ENCODE data around the gene PXDN. TPM values are rescaled to one million over a fixed set of nuclear protein-coding genes. Genes with fewer than 3 reads are reported as not detected.

Gene PXDN
- total and polyA plus RNA-seq, 8 donors, result 2.0 to 21.1 (median 4.2) TPM

- peaks cover 0 to 2% (median 0%) of the 10 kb centered on the region in 3 donors for H3K4me1 ChIP-seq
- TF ChIP-seq CTCF (IDR thresholded peaks at IDR 0.05), result no peak
- peak in 1 of 4 donors; percentile 25 for ATAC-seq
- intact Hi-C loops (cut with DNase I), result no loop called here
- no peaks in the 10 kb centered on the region for H3K27me3 ChIP-seq
- H3K27ac ChIP-seq, result no peak overlapping the region
- FAIRE-seq, result no peak
- no peaks in the 10 kb centered on the region for H3K9me3 ChIP-seq
- H3K36me3 ChIP-seq, result no peaks in the 10 kb centered on the region
- DNase-seq, result no peak
- H3K4me3 ChIP-seq, result no peak overlapping the region
- WGBS, 2 donors, result 46 to 54% methylated on average over 10 of the region's 10 CpGs
These were observed 12.1 kb downstream of the PXDN start for GRCh38 chr2:1731963-1732768.

- H3K9me3 ChIP-seq, result no peaks in the 10 kb centered on the region
- 74 to 78% methylated on average over 8 of the region's 8 CpGs for WGBS, 2 donors
- intact Hi-C loops (cut with DNase I), result no loop called here
- H3K27me3 ChIP-seq, result no peaks in the 10 kb centered on the region
- H3K4me1 ChIP-seq, result peaks cover 0 to 2% (median 0%) of the 10 kb centered on the region in 3 donors
- no peak for TF ChIP-seq CTCF (IDR thresholded peaks at IDR 0.05)
- no peaks in the 10 kb centered on the region for H3K36me3 ChIP-seq
- ATAC-seq (no peak), FAIRE-seq (no peak), DNase-seq (no peak)
- H3K4me3 ChIP-seq, result no peak overlapping the region
- no peak overlapping the region for H3K27ac ChIP-seq
These were observed 12.8 kb downstream of the PXDN start for GRCh38 chr2:1731447-1731962.

DNA sequence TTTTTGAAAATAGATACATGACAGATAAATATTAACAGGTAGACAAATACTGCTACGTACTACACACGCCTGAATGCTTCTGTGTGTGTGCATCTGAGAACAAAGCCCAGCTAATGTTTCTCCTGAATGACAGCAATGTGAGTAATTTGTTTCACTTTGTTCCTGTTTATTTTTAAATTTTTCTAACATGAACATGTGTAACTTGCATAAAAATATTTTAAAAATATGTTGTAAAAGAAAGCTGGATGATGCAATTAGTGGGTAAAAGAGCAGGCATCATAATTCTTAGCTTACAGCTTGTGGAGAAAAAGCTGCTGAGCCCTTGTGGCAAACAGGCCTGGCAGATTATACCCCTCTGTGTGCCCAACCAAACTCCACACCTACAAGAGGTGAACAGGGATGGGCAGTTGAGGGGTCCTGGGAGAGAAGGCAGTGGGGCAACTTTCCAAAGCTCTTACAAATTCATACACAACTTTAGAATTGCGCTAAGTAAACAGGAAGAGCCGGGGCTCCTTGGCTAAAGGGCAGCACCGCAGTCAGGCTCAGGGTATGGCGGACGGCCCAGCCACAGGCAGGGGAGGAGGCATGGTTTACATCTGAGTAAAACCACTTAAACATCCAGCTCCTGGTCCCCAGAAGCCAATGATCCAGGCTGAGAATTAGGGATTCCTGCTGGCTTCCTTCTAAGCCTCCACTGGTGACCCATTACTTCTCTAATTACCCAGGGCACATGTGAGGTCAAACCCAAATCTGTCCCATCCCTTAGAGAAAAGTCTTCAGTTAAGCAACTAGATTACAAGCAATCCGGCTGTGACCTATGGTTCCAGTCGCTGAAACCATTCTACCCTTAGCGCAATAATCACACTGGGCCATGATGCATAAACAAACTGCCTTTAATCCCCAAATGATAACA, 14.0 kb downstream of the PXDN start:
- FAIRE-seq (no peak), ATAC-seq (peak in 3 of 4 donors; percentile 35 to 66 (median 53)), DNase-seq (no peak)
- intact Hi-C loops (cut with DNase I), result no loop called here
- Histone ChIP-seq H3K4me1 (peaks cover 0 to 2% (median 0%) of the 10 kb centered on the region in 3 donors), H3K9me3 (no peaks in the 10 kb centered on the region), H3K4me3 (no peak overlapping the region), H3K27me3 (no peaks in the 10 kb centered on the region), H3K27ac (peak overlapping the region in 2 of 4 donors; percentile 13 to 23), H3K36me3 (no peaks in the 10 kb centered on the region)
- TF ChIP-seq CTCF (IDR thresholded peaks at IDR 0.05), result no peak
- 70 to 71% methylated on average over 10 of the region's 10 CpGs for WGBS, 2 donors

- Histone ChIP-seq H3K4me3 (no peak overlapping the region), H3K9me3 (no peaks in the 10 kb centered on the region), H3K27ac (no peak overlapping the region), H3K36me3 (no peaks in the 10 kb centered on the region), H3K4me1 (peaks cover 0 to 2% (median 0%) of the 10 kb centered on the region in 3 donors), H3K27me3 (no peaks in the 10 kb centered on the region)
- intact Hi-C loops (cut with DNase I), result no loop called here
- no peak for TF ChIP-seq CTCF (IDR thresholded peaks at IDR 0.05)
- DNase-seq, result no peak
- ATAC-seq, result peak in 1 of 4 donors; percentile 21
- 46 to 48% methylated on average over 7 of the region's 7 CpGs for WGBS, 2 donors
- no peak for FAIRE-seq
These were observed 15.1 kb downstream of the PXDN start for GRCh38 chr2:1729242-1729641.
